Measurements from ENCODE around the gene KLF2.

The KLF2 gene

GRCh38 chr19:16325641-16326400, 1.2 kb downstream of the KLF2 start:
- ATAC-seq (ENCODE audit: insufficient read depth, low read depth) (no peak), DNase-seq (no peak)
- Histone ChIP-seq H3K4me2 (ENCODE audit: insufficient read depth, low read length) (no peak overlapping the region), H4K20me1 (ENCODE audit: insufficient read depth, low read length) (peaks cover 5% of the 10 kb centered on the region; the same call in 1 of the 2 replicates), H3K4me1 (ENCODE audit: insufficient read depth, low read length) (peaks cover 23% of the 10 kb centered on the region), H3K9ac (ENCODE audit: low read depth, low read length) (no peak overlapping the region), H3K27ac (ENCODE audit: low read length) (no peak overlapping the region), H3K9me3 (ENCODE audit: insufficient read depth, low read length, severe bottlenecking) (no peaks in the 10 kb centered on the region), H2AFZ (ENCODE audit: low read depth, low read length) (no peak overlapping the region), H3K36me3 (ENCODE audit: insufficient read depth, low read length) (no peaks in the 10 kb centered on the region), H3K4me3 (ENCODE audit: low read depth in 1 of 2, low read length in 2 of 2) (no peak overlapping the region), H3K27me3 (ENCODE audit: insufficient read depth, low read length, poor library complexity) (peaks cover 18% of the 10 kb centered on the region), H3K79me2 (ENCODE audit: insufficient read depth, low read length) (no peaks in the 10 kb centered on the region)
- TF ChIP-seq CTCF (IDR thresholded peaks at IDR 0.05; ENCODE audit: borderline replicate concordance, extremely low read depth, low read length, poor library complexity, severe bottlenecking), result no peak
- no peak for TF ChIP-seq EZH2 (IDR thresholded peaks at IDR 0.05; ENCODE audit: borderline replicate concordance, low read depth, low read length, severe bottlenecking)

- no peaks in the 10 kb centered on the region for H3K79me2 ChIP-seq (ENCODE audit: insufficient read depth, low read length)
- H3K9ac ChIP-seq (ENCODE audit: low read depth, low read length), result no peak overlapping the region
- no peaks in the 10 kb centered on the region for H3K9me3 ChIP-seq (ENCODE audit: insufficient read depth, low read length, severe bottlenecking)
- peaks cover 23% of the 10 kb centered on the region for H3K4me1 ChIP-seq (ENCODE audit: insufficient read depth, low read length)
- no peak overlapping the region for H3K27ac ChIP-seq (ENCODE audit: low read length)
- H2AFZ ChIP-seq (ENCODE audit: low read depth, low read length), result no peak overlapping the region
- no peak overlapping the region for H3K4me2 ChIP-seq (ENCODE audit: insufficient read depth, low read length)
- TF ChIP-seq CTCF (IDR thresholded peaks at IDR 0.05; ENCODE audit: borderline replicate concordance, extremely low read depth, low read length, poor library complexity, severe bottlenecking), result no peak
- peaks cover 18% of the 10 kb centered on the region for H3K27me3 ChIP-seq (ENCODE audit: insufficient read depth, low read length, poor library complexity)
- H3K36me3 ChIP-seq (ENCODE audit: insufficient read depth, low read length), result no peaks in the 10 kb centered on the region
- H3K4me3 ChIP-seq (ENCODE audit: low read depth in 1 of 2, low read length in 2 of 2), result no peak overlapping the region
- ATAC-seq (ENCODE audit: insufficient read depth, low read depth), result no peak
- peaks cover 5% of the 10 kb centered on the region; the same call in 1 of the 2 replicates for H4K20me1 ChIP-seq (ENCODE audit: insufficient read depth, low read length)
- DNase-seq, result no peak
Measured at GRCh38 chr19:16326401-16327168, 2.0 kb downstream of the KLF2 start.

GRCh38 chr19:16327169-16327475, 2.5 kb downstream of the KLF2 start:
- Histone ChIP-seq H3K9me3 (ENCODE audit: insufficient read depth, low read length, severe bottlenecking) (no peaks in the 10 kb centered on the region), H3K79me2 (ENCODE audit: insufficient read depth, low read length) (no peaks in the 10 kb centered on the region), H4K20me1 (ENCODE audit: insufficient read depth, low read length) (peaks cover 5% of the 10 kb centered on the region; the same call in 1 of the 2 replicates), H3K36me3 (ENCODE audit: insufficient read depth, low read length) (no peaks in the 10 kb centered on the region), H3K4me3 (ENCODE audit: low read depth in 1 of 2, low read length in 2 of 2) (no peak overlapping the region), H3K27me3 (ENCODE audit: insufficient read depth, low read length, poor library complexity) (peaks cover 16% of the 10 kb centered on the region), H2AFZ (ENCODE audit: low read depth, low read length) (no peak overlapping the region), H3K9ac (ENCODE audit: low read depth, low read length) (no peak overlapping the region), H3K4me2 (ENCODE audit: insufficient read depth, low read length) (no peak overlapping the region), H3K4me1 (ENCODE audit: insufficient read depth, low read length) (peaks cover 23% of the 10 kb centered on the region), H3K27ac (ENCODE audit: low read length) (no peak overlapping the region)
- no peak for ATAC-seq (ENCODE audit: insufficient read depth, low read depth)
- no peak for DNase-seq
- TF ChIP-seq EZH2 (IDR thresholded peaks at IDR 0.05; ENCODE audit: borderline replicate concordance, low read depth, low read length, severe bottlenecking) (no peak), CTCF (IDR thresholded peaks at IDR 0.05; ENCODE audit: borderline replicate concordance, extremely low read depth, low read length, poor library complexity, severe bottlenecking) (no peak)
